Smooth muscle cell of the pulmonary artery (primary cell): ENCODE results near the gene ST7. TPM values are rescaled to one million over a fixed set of nuclear protein-coding genes. Genes with fewer than 3 reads are reported as not detected.

ENCODE experiments used
- total RNA-seq: library from RNA; depleted of rRNA; stranded (reverse); fragments of >200 nt; gene quantifications from 2 replicates; pipeline ENCODE4 v1.2.3, GENCODE V29; 2014

The ST7 gene
- total RNA-seq: 19.2 and 23.3 TPM in 2 replicates

DNA sequence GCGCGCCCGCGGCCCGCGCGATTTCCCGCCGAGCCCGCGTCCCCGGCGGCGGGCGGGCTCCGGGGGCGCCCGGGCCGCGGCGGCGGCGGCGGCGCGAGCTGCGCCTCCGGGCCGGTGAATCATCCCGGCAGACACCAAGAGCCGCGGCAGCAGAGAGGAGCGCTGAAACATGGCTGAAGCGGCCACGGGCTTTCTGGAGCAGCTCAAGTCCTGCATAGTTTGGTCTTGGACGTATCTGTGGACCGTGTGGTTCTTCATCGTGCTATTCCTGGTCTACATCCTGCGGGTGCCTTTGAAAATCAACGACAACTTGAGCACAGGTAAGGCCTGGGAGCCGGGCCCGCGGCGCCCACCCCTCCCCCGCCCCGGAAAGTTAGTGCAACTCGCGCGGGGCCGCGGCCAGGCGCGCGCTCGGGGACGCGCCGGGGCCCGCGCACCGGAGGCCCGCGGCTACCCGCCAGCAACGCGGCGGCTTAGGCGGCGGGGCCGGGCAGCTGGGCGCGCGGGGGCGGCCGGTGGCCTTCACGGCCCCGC lies at the start of gene ST7:
TSS of gene ST7 (plus strand) at position 130 of the 534 bp plus-strand sequence. CDS start at position 170, 40 bp downstream.

Other genes starting within 250 kb of the ST7 start
- 149 and 170 TPM in 2 replicates for gene CAPZA2, start 90.9 kb upstream of the ST7 start, total RNA-seq